ENCODE measurements around the gene DCTD.

DCTD gene

GRCh38 chr4:182840108-182840507 is 77.1 kb downstream of the DCTD start:
- no peak for DNase-seq (ENCODE audit: low read depth in 2 of 2)

All from stimulated activated CD4-positive, alpha-beta T cell treated with anti-CD3 and anti-CD28 coated beads, Interleukin-1b, Interleukin-23, amount 100 ng/mL, for 4 hours (primary cell).